Esophagus muscularis mucosa (tissue), 4 donors: ENCODE results near the gene KIRREL3. TPM values are rescaled to one million over a fixed set of nuclear protein-coding genes. Genes with fewer than 3 reads are reported as not detected.

Experiments
- DNase-seq: peaks from one replicate; pipeline ENCODE4 v3.0.0-alpha.2; 2017; ENCODE audit errors: extremely low spot score
- H3K27ac ChIP-seq, 4 donors: fragments of 200-600 bp; sonication (generic); replicated peaks in 1 of 4; 1 replicate in 3 of 4; 2 replicates in 1 of 4; pipeline ENCODE4 v1.5.1; 2016 to 2019; ENCODE audit warnings: mild to moderate bottlenecking in 1 of 4
- H3K27me3 ChIP-seq, 4 donors: fragments of 200-600 bp; sonication (generic); one replicate each; pipeline versions ENCODE4 v1.5.1 to v1.6.0; 2016 to 2019
- H3K36me3 ChIP-seq, 4 donors: fragments of 200-600 bp; sonication (generic); one replicate each; pipeline ENCODE4 v1.5.1; 2016 to 2019
- H3K4me1 ChIP-seq, 4 donors: fragments of 200-600 bp; sonication (generic); one replicate each; pipeline ENCODE4 v1.5.1; 2016 to 2019
- H3K4me3 ChIP-seq, 4 donors: fragments of 200-600 bp; sonication (generic); 1 replicate in 2 of 4; 2 replicates in 2 of 4; pipeline ENCODE4 v1.5.1; 2016 to 2019; ENCODE audit warnings: mild to moderate bottlenecking in 4 of 4, moderate library complexity in 1 of 4
- H3K9me3 ChIP-seq, 4 donors: fragments of 200-600 bp; sonication (generic); 1 replicate in 3 of 4; 2 replicates in 1 of 4; pipeline ENCODE4 v1.5.1; 2016 to 2019
- CTCF ChIP-seq, 3 experiments: fragments of 200-600 bp in 2 of 3; fragments of 450-650 bp in 1 of 3; sonication (generic) in 2 of 3; IDR thresholded peaks; one replicate each; pipeline ENCODE4 v1.5.1; 2017 to 2019; ENCODE audit warnings: antibody characterized with exemption in 3 of 3, mild to moderate bottlenecking in 2 of 3, moderate library complexity in 1 of 3
- EP300 ChIP-seq: sonication (generic); formaldehyde crosslinking; IDR thresholded peaks from one replicate; pipeline ENCODE4 v1.6.1; 2017; ENCODE audit warnings: antibody characterized with exemption
- POLR2A ChIP-seq: fragments of 450-650 bp; IDR thresholded peaks from one replicate; pipeline ENCODE4 v1.6.1; 2017; ENCODE audit warnings: antibody characterized with exemption, moderate library complexity, mild to moderate bottlenecking, low read depth
- POLR2AphosphoS5 ChIP-seq, 2 donors: sonication (generic); formaldehyde crosslinking; IDR thresholded peaks; one replicate each; pipeline ENCODE4 v1.6.1; 2017; ENCODE audit warnings: antibody characterized with exemption in 2 of 2
- WGBS: methylation state at CpG from one replicate; pipeline ENCODE4 v1.1.5; 2018; 5-methylcytosine and 5-hydroxymethylcytosine counted together
- intact Hi-C: fragments of 100-400 bp; cut with DNase I; formaldehyde crosslinking; loops from one replicate; pipeline ENCODE4 v1.15.1; 2023
- total RNA-seq, 4 donors: library from RNA; depleted of rRNA; stranded (reverse); fragments of >200 nt; gene quantifications; one replicate each; pipeline versions ENCODE4 v1.1.0 to v1.2.1, GENCODE V29; 2016

Gene KIRREL3
- total RNA-seq, 4 donors from 2014 or later: 1.7 to 6.5 (median 3.1) TPM

GRCh38 chr11:126450806-126451205 is 549.8 kb downstream of the KIRREL3 start:
- intact Hi-C loops: no loop called here
- Histone ChIP-seq H3K36me3 (no peaks in the 10 kb centered on the region), H3K4me1 (peaks cover 0 to 10% (median 4%) of the 10 kb centered on the region in 4 donors), H3K27me3 (peaks cover 0 to 37% (median 8%) of the 10 kb centered on the region in 4 donors), H3K9me3 (no peaks in the 10 kb centered on the region), H3K27ac (no peak overlapping the region), H3K4me3 (no peak overlapping the region)
- DNase-seq: no peak
- 94% methylated on average over 11 of the region's 11 CpGs for WGBS
- TF ChIP-seq EP300 (no peak), POLR2A (no peak), CTCF (IDR thresholded peaks at IDR 0.05) (no peak), POLR2AphosphoS5 (IDR thresholded peaks at IDR 0.05) (no peak)

GRCh38 chr11:126450198-126450597 is 550.4 kb downstream of the KIRREL3 start:
- Histone ChIP-seq H3K36me3 (no peaks in the 10 kb centered on the region), H3K9me3 (no peaks in the 10 kb centered on the region), H3K4me3 (no peak overlapping the region), H3K4me1 (peaks cover 0 to 10% (median 4%) of the 10 kb centered on the region in 4 donors), H3K27me3 (peaks cover 0 to 31% (median 8%) of the 10 kb centered on the region in 4 donors), H3K27ac (no peak overlapping the region)
- TF ChIP-seq CTCF (IDR thresholded peaks at IDR 0.05): no peak
- no peak for TF ChIP-seq POLR2AphosphoS5 (IDR thresholded peaks at IDR 0.05)
- TF ChIP-seq POLR2A: no peak
- TF ChIP-seq EP300: no peak
- WGBS: 85% methylated on average over 7 of the region's 7 CpGs
- intact Hi-C loops: no loop called here
- no peak for DNase-seq

- H3K27ac ChIP-seq: no peak overlapping the region
- H3K4me3 ChIP-seq: no peak overlapping the region
- H3K36me3 ChIP-seq: no peaks in the 10 kb centered on the region
- 92% methylated on average over 10 of the region's 10 CpGs for WGBS
- peaks cover 0 to 8% (median 0%) of the 10 kb centered on the region in 4 donors for H3K27me3 ChIP-seq
- TF ChIP-seq POLR2AphosphoS5 (IDR thresholded peaks at IDR 0.05) (no peak), EP300 (no peak), POLR2A (no peak), CTCF (IDR thresholded peaks at IDR 0.05) (no peak)
- H3K4me1 ChIP-seq: no peaks in the 10 kb centered on the region
- DNase-seq: no peak
- intact Hi-C loops: no loop called here
- no peaks in the 10 kb centered on the region for H3K9me3 ChIP-seq
Observed at GRCh38 chr11:126446581-126446980, 554.0 kb downstream of the KIRREL3 start.

- peaks cover 3 to 8% (median 8%) of the 10 kb centered on the region in 4 donors for H3K4me1 ChIP-seq
- H3K36me3 ChIP-seq: no peaks in the 10 kb centered on the region
- no peak for DNase-seq
- TF ChIP-seq CTCF (IDR thresholded peaks at IDR 0.05) (no peak), POLR2A (no peak), POLR2AphosphoS5 (IDR thresholded peaks at IDR 0.05) (no peak), EP300 (no peak)
- 93% methylated on average over 7 of the region's 7 CpGs for WGBS
- intact Hi-C loops: no loop called here
- H3K9me3 ChIP-seq: no peaks in the 10 kb centered on the region
- H3K4me3 ChIP-seq: no peak overlapping the region
- peaks cover 0 to 8% (median 0%) of the 10 kb centered on the region in 4 donors for H3K27me3 ChIP-seq
- H3K27ac ChIP-seq: no peak overlapping the region
Observed at GRCh38 chr11:126444072-126444471, 556.5 kb downstream of the KIRREL3 start.

GRCh38 chr11:126443120-126443519 is 557.5 kb downstream of the KIRREL3 start:
- H3K36me3 ChIP-seq: no peaks in the 10 kb centered on the region
- no peak for DNase-seq
- H3K27me3 ChIP-seq: peaks cover 0 to 8% (median 0%) of the 10 kb centered on the region in 4 donors
- H3K9me3 ChIP-seq: no peaks in the 10 kb centered on the region
- TF ChIP-seq POLR2AphosphoS5 (IDR thresholded peaks at IDR 0.05) (no peak), EP300 (no peak), POLR2A (no peak), CTCF (IDR thresholded peaks at IDR 0.05) (no peak)
- intact Hi-C loops: no loop called here
- no peak overlapping the region for H3K27ac ChIP-seq
- H3K4me3 ChIP-seq: no peak overlapping the region
- H3K4me1 ChIP-seq: peaks cover 3 to 12% (median 8%) of the 10 kb centered on the region in 4 donors
- 63% methylated on average over 13 of the region's 13 CpGs for WGBS
